ENCODE data around the gene REPS1.
A peak's percentile ranks its signal among the peaks of the same experiment; 100 is the strongest.
"Not testable (repeated sequence)": the region's sequence is repeated elsewhere in the genome, so short reads cannot be mapped to it uniquely, and the experiment has no call there.

REPS1 gene, protein sequence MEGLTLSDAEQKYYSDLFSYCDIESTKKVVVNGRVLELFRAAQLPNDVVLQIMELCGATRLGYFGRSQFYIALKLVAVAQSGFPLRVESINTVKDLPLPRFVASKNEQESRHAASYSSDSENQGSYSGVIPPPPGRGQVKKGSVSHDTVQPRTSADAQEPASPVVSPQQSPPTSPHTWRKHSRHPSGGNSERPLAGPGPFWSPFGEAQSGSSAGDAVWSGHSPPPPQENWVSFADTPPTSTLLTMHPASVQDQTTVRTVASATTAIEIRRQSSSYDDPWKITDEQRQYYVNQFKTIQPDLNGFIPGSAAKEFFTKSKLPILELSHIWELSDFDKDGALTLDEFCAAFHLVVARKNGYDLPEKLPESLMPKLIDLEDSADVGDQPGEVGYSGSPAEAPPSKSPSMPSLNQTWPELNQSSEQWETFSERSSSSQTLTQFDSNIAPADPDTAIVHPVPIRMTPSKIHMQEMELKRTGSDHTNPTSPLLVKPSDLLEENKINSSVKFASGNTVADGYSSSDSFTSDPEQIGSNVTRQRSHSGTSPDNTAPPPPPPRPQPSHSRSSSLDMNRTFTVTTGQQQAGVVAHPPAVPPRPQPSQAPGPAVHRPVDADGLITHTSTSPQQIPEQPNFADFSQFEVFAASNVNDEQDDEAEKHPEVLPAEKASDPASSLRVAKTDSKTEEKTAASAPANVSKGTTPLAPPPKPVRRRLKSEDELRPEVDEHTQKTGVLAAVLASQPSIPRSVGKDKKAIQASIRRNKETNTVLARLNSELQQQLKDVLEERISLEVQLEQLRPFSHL

DNA sequence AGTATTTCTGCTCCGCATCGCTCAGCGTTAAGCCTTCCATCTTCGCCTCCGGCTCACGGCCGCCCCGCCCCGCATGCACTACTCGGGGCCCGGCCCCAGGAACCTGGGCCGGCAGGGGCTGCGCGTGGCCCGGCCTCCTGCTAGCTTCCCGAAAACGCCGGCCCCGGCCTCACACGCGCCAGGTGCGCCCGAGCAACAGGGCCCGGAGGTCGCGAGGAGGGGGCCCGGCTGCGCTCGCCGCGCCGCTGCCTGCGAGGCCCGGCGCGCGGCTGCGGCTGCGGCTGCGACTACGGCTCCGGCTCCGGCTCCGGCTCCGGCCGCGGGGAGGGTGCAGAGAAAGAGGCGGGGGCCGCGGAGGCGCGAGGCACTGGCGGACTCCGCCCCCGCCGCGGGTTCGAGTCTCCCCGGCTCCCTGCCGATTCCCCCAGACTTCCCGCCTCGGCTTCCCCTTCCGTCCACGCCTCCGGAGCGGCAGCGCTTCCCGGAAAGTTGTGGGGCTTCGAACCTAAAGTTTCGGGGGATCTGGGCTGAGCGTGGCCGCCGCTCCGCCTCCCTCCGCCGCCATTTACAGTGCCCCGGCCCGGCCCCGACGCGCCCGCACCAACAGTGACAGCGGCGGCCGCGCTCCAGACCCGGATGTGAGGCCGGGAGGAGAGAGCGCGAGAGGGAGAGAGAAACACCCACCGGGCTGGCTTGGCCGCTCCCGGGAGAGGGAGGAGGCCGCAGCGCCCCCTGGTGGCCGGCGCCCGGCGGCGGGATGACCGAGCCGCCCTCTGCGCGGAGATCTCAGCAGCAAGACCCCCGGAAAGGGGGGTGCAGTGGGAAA is at the start of gene REPS1:
REPS1 (minus strand) TSS at position 611 of the 826 bp plus-strand sequence; CDS start at position 40, 571 bp downstream.
- peak; percentile 76 to 79 for DNase-seq (ENCODE audit: low read depth in 2 of 2, low spot score in 1 of 2)

DNA sequence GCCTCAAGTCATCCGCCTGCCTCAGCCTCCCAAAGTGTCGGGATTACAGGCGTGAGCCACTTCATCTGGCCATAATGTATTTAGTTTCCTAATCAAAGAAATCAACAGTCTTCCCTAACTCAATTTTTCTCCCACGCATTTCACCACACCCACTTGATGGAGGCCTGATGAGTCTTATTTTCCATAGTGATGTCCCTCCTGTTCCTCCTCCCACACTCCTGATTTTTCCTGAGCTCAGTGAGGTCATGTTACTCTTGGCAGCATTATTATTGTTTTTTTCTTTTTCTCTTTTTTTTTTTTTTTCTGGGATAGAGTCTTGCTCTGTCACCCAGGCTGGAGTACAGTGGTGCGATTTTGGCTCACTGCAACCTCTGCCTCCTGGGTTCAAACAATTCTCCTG is 49.4 kb upstream of the REPS1 start:
- DNase-seq (ENCODE audit: low read depth in 2 of 2, low spot score in 1 of 2) = no peak

- DNase-seq (ENCODE audit: low read depth in 2 of 2, low spot score in 1 of 2) = no peak
Measured at GRCh38 chr6:139030228-139030963, 42.3 kb upstream of the REPS1 start.

DNA sequence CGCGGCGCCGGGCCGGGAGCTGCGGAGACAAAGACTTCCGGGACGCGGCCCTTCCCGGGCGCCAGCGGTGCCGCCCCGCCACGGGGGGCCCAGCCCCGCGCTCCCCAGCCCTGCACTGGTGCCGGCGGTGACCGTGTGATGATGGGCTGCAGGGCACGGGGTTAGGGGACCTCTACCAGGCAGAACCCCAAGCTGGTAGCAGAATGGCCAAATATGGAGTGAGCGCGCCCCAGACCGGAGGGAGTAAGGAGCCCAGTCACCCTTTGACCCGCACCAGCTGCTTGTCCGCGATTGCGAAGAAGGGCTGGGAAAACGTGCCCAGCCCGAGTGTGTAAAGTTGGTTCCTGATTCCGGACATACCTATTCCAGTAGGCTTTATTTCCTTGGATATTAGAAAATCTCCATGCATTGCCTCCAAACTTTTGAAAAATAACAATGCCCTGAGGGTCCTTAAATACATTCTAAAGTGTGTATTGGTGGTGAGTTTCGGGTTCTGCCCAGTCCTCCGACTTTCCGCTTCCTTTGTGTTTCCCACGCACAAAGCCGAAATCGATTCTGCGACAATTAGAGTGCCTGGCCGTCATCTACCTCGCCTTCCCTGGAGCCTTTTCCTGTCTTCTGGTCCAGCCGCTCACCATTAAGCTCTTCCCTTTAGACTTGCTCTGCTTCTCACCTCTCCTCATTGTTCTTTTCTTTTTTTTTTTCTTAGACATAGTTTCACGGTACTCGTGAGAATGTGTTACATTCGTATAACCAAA is 41.6 kb upstream of the REPS1 start:
- DNase-seq (ENCODE audit: low read depth in 2 of 2, low spot score in 1 of 2) = no peak

- peak; percentile 61 to 75 for DNase-seq (ENCODE audit: low read depth in 2 of 2, low spot score in 1 of 2)
Measured at GRCh38 chr6:139028658-139029469, 40.8 kb upstream of the REPS1 start, which contains the start of gene ABRACL. TSS of gene ABRACL (plus strand) at chr6:139028745. CDS start at chr6:139034161, 5,416 bp downstream.

DNA sequence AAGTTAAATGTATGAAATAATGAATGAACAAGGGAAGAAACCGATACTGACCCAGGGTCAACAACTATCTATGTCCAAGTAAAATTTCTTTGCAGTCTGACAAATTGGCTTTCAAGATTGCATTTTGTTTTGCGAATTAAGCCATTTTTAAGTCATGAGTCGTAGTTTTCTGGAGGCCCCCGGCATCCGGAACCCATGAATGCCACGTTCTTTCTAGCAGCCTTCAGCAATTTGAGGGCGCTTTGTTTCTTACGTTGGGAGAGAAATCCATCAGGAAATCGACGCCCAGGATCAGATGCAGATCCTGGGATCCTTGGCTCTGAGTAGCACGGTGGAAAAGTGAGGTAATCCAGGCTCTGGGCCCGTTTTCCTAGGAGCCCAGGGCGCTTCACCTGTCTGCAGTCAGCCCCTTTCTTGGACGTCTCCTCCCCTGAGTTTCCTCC is 40.2 kb upstream of the REPS1 start:
- no peak for DNase-seq (ENCODE audit: low read depth in 2 of 2, low spot score in 1 of 2)

DNA sequence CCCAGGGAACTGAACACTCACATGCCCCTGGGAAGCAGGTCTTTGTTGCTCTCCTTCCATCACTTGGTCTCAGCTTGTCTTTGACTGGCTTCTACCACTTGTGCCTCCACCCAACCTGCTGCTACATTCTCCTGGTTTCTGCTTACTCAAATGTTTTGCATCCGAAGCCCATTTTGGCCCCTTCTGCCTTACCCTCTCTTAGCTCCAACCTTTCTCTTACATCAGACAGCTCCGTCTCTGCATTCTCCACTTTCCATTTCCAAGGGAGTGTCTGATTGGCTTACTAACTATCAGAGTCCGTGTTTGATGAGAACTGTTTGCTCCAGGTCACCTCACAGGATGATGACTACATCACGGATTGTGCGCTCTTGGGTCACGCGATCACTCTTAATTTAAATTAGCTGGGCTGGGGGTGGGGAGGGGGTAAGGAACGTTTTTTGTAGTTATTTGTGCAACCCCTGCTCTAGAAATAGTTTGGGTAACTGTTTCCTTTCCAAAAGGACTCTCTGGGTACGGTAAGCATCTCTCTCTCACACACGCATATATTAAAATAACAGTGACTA is 39.6 kb upstream of the REPS1 start:
- DNase-seq (ENCODE audit: low read depth in 2 of 2, low spot score in 1 of 2) = no peak

GRCh38 chr6:139025416-139025815 is 37.4 kb upstream of the REPS1 start:
- not testable (repeated sequence) for DNase-seq (ENCODE audit: low read depth in 2 of 2, low spot score in 1 of 2)

- DNase-seq (ENCODE audit: low read depth in 2 of 2, low spot score in 1 of 2) = no peak
Measured at GRCh38 chr6:139020689-139021088, 32.6 kb upstream of the REPS1 start.

- DNase-seq (ENCODE audit: low read depth in 2 of 2, low spot score in 1 of 2) = no peak
Measured at GRCh38 chr6:139019722-139020121, 31.7 kb upstream of the REPS1 start.

DNA sequence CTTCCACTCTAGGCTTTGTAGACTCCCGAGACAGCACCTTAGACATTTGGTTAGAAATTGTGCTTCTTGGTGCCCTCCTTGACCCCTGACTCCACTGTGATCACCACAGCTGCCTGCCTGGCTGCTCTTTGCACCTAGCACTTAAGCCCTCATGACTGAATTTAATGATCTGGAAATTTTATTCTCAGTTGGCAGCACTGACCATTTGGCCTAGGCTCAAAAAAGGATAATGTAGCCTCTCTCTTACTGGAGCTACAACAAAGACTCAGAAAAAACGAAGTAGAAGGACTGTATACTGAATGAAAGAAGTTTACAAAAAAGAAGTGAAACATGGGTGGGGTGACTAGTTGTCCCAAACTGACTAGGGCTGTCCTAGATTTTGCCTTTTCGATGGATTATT is 29.2 kb upstream of the REPS1 start:
- no peak for DNase-seq (ENCODE audit: low read depth in 2 of 2, low spot score in 1 of 2)

- no peak for DNase-seq (ENCODE audit: low read depth in 2 of 2, low spot score in 1 of 2)
Measured at GRCh38 chr6:139016337-139017213, 28.5 kb upstream of the REPS1 start.

GRCh38 chr6:139014945-139015344 is 26.9 kb upstream of the REPS1 start:
- DNase-seq (ENCODE audit: low read depth in 2 of 2, low spot score in 1 of 2) = no peak

GRCh38 chr6:139013185-139013800 is 25.2 kb upstream of the REPS1 start:
- no peak for DNase-seq (ENCODE audit: low read depth in 2 of 2, low spot score in 1 of 2)

- DNase-seq (ENCODE audit: low read depth in 2 of 2, low spot score in 1 of 2) = no peak
Measured at GRCh38 chr6:139011980-139012379, 23.9 kb upstream of the REPS1 start.

DNA sequence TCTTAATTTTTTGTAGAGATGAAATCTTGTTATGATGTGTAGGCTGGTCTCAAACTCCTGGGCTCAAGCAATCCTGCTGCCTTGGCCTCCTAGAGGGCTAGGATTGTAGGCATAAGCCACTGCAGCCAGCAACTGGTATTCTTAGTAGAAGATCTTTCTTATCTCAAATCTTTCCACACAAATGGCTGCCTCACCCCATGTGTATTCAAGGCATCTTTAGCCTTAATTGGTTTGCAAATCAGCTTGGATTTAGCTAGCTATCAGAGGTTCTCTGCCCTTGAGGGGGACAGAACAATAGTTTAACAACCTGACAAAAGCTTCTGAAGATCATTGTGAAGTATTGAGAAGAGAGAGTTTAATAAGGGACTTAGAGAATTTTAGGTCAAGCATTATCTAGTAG is 22.6 kb upstream of the REPS1 start:
- no peak for DNase-seq (ENCODE audit: low read depth in 2 of 2, low spot score in 1 of 2)

- DNase-seq (ENCODE audit: low read depth in 2 of 2, low spot score in 1 of 2) = no peak
Measured at GRCh38 chr6:139008117-139008516, 20.1 kb upstream of the REPS1 start.

Data from stimulated activated CD8-positive, alpha-beta memory T cell treated with anti-CD3 and anti-CD28 coated beads, Interleukin-4, amount 100 ng/mL, for 4 hours (primary cell).